Measurements from ENCODE around the gene CAPS. TPM values are rescaled to one million over a fixed set of nuclear protein-coding genes. Genes with fewer than 3 reads are reported as not detected.
"Not testable (repeated sequence)": the region's sequence is repeated elsewhere in the genome, so short reads cannot be mapped to it uniquely, and the experiment has no call there.

The CAPS gene
- 7.0 TPM for total RNA-seq

DNA sequence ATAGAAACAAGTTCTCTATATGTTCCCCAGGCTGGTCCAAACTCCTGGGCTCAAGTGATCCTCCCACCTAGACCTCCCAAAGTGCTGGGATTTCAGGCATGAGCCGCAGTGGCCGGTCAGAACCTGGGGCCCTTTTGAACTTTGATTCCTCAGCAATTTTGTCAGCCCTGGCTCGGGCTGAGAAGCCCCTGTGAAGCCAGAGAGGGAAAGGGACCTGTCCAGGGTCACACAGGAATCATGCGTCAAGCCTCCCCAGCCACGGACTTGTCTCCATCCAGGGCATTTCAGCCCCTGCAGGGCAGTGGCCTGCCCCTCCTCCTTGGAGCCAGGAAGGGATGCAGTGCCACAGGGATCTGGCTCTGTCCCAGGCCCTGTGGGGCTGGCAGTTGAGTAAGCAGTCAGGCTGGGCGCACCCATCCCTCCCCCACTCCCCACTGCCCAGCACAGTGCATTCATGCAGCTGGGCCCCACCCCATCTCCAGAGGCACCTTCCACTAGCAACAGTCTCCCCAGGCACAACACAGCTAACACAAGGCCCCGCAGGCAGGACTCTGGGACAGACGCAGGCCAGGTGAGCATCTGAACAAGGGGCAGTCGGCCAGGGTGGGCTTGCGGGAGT is at the start of gene CAPS:
TSS of gene CAPS (plus strand) at position 516 of the 619 bp plus-strand sequence. CDS start 153 bp downstream, outside the sequence.
- DNase-seq: no peak

GRCh38 chr19:5864725-5865486 is 49.1 kb upstream of the CAPS start:
- DNase-seq: no peak

DNA sequence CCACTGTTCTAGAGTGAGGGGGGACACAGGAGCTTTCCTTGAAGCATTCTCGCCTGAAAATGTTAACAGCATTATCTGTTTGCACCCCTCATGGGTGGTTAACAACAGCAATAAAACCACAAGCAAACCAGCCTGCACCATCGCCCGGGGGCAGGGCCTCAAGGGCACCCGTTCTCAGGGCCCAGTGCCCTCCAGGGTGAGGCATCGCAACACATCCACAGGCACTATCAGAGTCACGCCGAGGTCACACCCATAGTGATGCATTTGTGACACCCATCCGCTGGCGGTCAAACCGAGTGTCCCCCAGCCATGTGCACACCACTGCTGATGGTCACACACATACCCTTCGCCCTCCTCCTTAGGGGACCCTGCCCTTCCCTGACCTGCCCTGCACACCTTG is 48.3 kb upstream of the CAPS start:
- DNase-seq: no peak

DNA sequence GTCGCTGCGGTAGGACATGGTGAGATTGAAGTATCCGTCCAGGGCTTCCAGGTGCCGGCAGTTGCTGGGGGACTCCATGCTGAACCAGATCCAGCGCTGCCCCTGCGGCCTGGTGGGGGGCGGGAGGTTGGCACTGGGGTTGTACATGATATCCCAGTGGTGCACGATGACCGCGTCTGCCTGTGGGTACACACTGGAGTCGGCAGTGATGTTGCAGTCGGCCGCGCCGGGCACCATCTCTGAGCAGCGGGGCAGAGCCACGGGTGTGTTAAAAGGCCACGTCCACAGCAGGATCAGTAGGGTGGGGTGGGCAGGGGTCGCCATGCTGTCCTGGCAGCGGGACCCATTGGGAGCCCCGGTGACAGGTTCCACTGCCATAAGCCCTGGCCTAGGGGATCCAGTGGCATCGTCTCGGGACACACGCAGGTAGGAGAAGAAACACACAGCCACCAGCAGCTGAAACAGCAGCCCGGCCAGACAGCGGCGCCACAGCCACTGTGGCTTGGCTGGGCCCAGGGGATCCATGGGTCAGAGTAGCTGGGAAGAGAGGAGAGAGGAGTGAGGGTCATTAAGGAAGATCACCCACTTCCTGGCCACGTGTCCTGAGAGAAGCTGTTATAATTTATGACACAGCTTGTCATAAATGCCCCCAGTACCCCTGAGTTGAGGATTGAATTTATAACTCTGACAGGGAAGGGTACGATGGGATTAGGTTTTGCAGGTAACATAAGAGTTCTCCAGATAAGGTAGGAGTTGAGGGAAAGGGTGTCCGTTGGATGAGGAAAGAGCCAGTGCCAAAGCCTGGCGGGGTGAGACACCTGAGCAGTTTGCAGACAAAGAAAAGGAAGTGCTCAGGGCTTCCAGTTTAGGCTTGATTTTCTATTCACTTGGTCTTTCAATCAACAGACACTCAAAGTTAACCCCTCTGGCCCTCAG is 46.6 kb upstream of the CAPS start:
- no peak for DNase-seq

DNA sequence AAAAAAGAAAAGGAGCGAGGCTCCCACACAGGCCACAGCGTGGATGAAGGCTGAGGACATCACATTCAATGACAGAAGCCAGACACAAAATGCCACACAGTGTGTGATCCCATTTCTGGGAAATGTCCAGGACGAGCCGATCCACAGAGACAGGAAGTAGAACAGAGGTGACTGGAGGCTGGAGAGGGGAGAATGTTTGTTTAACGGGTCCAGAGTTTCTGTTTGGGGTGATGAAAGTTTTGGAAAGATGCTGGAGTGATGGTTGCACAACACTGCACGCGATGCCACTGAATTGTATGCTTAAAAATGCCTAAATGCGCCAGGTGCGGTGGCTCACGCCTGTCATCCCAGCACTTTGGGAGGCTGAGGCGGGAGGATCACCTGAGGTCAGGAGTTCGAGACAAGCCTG is 43.1 kb upstream of the CAPS start:
- no peak for DNase-seq

DNA sequence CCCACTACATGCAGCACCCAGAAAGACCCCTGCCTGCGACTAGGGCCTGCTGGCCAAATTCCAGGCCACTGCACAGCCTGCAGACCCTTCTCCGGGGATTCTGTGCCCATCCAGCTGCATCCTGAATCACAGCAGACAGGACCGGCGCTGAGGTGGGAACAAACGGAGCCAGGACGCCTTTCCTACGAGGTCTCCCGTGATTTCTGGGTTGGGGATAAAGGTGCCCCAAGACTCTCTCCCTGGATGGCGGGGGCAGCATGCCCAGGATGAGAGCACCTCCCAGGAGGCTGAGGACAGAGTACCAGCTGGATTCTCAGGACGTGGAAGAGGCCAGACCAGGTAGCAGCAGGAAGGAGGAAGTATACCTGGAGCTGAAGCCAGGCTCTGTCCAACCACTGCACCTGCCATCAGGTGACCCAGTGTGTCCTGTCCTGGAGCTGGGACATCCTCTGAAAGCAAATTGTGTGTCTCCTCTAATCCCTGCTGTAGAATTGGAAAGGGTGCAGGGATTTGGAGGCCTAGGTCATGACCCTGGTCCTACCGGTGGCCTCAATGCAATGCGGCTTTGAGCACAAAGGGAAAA is 40.3 kb upstream of the CAPS start:
- DNase-seq: no peak

GRCh38 chr19:5874496-5874895 is 39.6 kb upstream of the CAPS start:
- not testable (repeated sequence) for DNase-seq

GRCh38 chr19:5877427-5877826 is 36.6 kb upstream of the CAPS start:
- no peak for DNase-seq

GRCh38 chr19:5877882-5878281 is 36.2 kb upstream of the CAPS start:
- DNase-seq: no peak

DNA sequence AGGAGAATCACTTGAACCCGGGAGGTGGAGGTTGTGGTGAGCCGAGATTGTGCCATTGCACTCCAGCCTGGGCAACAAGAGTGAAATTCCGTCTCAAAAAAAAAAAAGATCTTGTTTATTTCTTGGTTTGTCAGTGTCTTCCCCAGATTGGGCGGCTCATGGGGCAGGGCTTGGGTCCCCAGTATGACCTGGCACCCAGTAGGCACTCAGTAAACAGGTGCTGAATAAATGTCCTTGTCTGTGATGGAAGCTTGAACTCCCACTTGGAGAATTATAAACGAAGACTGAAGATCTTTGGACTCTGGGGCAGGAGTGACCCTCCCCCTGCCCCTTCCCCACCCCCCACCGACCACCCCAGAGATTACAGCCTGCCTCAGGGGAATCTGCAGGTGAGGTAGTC is 33.9 kb upstream of the CAPS start:
- no peak for DNase-seq

GRCh38 chr19:5880604-5881078 is 33.4 kb upstream of the CAPS start:
- DNase-seq: no peak

DNA sequence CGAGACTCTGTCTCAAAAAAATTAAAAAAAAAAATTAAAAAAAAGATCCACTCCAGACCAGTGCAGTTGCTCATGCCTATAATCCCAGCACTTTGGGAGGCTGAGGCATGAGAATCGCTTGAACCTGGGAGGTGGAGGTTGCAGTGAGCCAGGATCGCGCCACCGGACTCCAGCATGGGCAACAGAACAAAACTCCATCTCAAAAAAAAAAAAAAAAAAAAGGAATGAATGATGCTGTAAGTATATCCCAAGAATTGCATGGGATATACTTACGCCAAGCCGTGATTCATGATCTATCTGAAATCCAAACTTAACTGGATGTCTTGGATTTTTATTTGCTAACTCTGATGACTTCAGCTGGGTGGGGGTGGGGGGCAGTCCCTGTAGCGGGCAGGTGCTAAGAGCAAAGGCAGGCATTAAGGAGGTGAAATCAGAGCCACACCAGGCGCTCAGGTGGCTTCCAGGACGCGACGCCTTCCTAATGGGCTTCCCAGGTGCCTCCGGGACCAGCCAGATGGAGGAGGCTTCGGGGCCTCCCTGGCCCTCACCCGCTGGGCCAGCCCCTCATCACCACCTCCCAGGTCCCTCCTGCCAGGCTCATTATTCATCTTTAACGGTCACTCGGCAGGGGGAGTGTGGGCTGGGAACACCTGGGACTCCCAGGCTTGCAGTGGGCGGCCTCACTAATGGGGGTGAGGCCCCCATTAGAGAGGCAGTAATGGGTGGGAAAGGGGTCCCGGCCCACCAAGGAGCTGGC is 32.3 kb upstream of the CAPS start:
- no peak for DNase-seq

- DNase-seq: no peak
Observed at GRCh38 chr19:5882421-5882968, 31.6 kb upstream of the CAPS start.

DNA sequence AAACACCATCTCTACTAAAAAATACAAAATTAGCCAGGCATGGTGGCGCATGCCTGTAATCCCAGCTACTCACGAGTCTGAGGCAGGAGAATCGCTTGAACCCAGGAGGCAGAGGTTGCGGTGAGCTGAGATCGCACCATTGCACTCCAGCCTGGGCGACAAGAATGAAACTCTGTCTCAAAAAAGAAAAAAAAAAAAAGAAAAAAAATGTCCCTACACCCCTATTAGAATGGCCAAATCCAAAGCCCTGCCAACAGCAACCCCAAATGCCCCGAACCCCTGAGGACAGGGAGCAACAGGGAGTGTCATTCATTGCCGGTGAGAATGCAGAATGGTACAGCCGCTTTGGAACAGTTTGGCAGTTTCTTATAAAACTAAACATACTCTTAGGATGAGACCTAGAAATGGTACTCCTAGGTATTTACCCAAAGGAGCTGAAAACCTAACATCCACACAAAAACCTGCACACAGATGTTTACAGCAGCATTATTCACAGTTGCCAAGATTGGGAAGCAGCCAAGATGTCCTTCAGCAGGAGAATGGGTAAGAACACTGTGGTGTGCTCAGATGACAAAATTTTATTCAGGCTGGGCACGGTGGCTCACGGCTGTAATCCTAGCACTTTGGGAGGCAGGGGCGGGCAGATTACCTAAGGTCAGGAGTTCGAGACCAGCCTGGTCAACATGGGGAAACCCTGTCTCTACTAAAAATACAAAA is 30.7 kb upstream of the CAPS start:
- not testable (repeated sequence) for DNase-seq

- DNase-seq: not testable (repeated sequence)
Observed at GRCh38 chr19:5884065-5884811, 29.8 kb upstream of the CAPS start.

- no peak for DNase-seq
Observed at GRCh38 chr19:5889288-5889971, 24.6 kb upstream of the CAPS start.

- no peak for DNase-seq
Observed at GRCh38 chr19:5890099-5890498, 24.0 kb upstream of the CAPS start.

DNA sequence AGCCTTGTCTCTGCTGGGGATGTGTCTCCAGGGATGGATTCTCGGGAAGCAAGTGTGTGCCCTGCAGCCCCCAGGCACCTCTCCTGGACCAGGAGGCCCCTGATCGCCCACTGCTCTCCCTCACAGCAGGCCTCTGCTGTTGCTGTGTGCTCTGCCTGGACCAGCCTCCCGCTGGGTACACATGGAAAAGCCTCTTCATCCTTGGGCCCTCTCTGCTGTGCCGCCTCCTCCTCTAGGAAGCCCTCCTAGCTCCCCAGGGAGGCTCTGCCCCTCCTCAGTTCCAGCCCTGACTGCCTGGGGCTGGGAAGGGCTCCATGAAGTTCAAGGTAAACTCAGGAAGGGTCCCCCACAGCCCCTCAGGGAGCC is 22.5 kb upstream of the CAPS start:
- DNase-seq: no peak
